Central memory CD8-positive, alpha-beta T cell (primary cell): Measurements from ENCODE around the gene CFAP45.
A peak's percentile ranks its signal among the peaks of the same experiment; 100 is the strongest.

Experiments used
- ATAC-seq: fragments of 150-1000 bp; cut with Tn5 transposase; replicated peaks from 2 replicates; pipeline ENCODE4 v1.10.0; 2022; ENCODE audit warnings: mild to moderate bottlenecking, moderate FRiP score, moderate number of reproducible peaks; ENCODE audit not compliant: poor library complexity, severe bottlenecking; ENCODE audit errors: extremely low read depth
- DNase-seq, 2 donors: peaks; one replicate each; pipeline ENCODE4 v3.0.0; 2021; ENCODE audit warnings: low spot score in 2 of 2
- H3K27ac Mint-ChIP-seq: one replicate; pipeline ENCODE4 v1.8.0; 2022; ENCODE audit warnings: low read depth, mild to moderate bottlenecking, moderate library complexity, mixed read lengths
- H3K27me3 Mint-ChIP-seq: one replicate; pipeline ENCODE4 v1.8.0; 2022; ENCODE audit warnings: mixed read lengths
- H3K36me3 Mint-ChIP-seq: one replicate; pipeline ENCODE4 v1.8.0; 2022; ENCODE audit warnings: mild to moderate bottlenecking, moderate library complexity, mixed read lengths; ENCODE audit not compliant: insufficient read depth
- H3K4me1 Mint-ChIP-seq: one replicate; pipeline ENCODE4 v1.8.0; 2022; ENCODE audit warnings: mixed read lengths
- H3K4me3 Mint-ChIP-seq: one replicate; pipeline ENCODE4 v1.8.0; 2022; ENCODE audit warnings: mild to moderate bottlenecking, moderate library complexity, mixed read lengths
- H3K9me3 Mint-ChIP-seq: one replicate; pipeline ENCODE4 v1.8.0; 2022; ENCODE audit warnings: mixed read lengths

Gene CFAP45

GRCh38 chr1:159900086-159900680 is at the start of gene CFAP45:
TSS of gene CFAP45 (minus strand) at chr1:159900165. CDS start at chr1:159900098, 67 bp downstream.
- Mint-ChIP-seq H3K4me1 (no peaks in the 10 kb centered on the region), H3K27me3 (peaks cover 2% of the 10 kb centered on the region), H3K9me3 (no peaks in the 10 kb centered on the region), H3K4me3 (no peak within 1 kb of the TSS), H3K36me3 (peaks cover 1% of the 10 kb centered on the region), H3K27ac (peak within 1 kb of the TSS; percentile 78)
- DNase-seq (no peak), ATAC-seq (no peak)

- H3K9me3 Mint-ChIP-seq, result no peaks in the 10 kb centered on the region
- H3K27ac Mint-ChIP-seq, result no peak overlapping the region
- ATAC-seq, result no peak
- H3K4me3 Mint-ChIP-seq, result no peak overlapping the region
- peaks cover 11% of the 10 kb centered on the region for H3K4me1 Mint-ChIP-seq
- no peak for DNase-seq
- H3K27me3 Mint-ChIP-seq, result peaks cover 58% of the 10 kb centered on the region
- no peaks in the 10 kb centered on the region for H3K36me3 Mint-ChIP-seq
Measured at GRCh38 chr1:159949123-159949522, 49.2 kb upstream of the CFAP45 start.

- Mint-ChIP-seq H3K9me3 (no peaks in the 10 kb centered on the region), H3K36me3 (no peaks in the 10 kb centered on the region), H3K4me3 (no peak overlapping the region), H3K27ac (no peak overlapping the region), H3K4me1 (peaks cover 11% of the 10 kb centered on the region), H3K27me3 (peaks cover 58% of the 10 kb centered on the region)
- ATAC-seq, result no peak
- no peak for DNase-seq
Measured at GRCh38 chr1:159947942-159948341, 48.0 kb upstream of the CFAP45 start.

- ATAC-seq (no peak), DNase-seq (no peak)
- Mint-ChIP-seq H3K27ac (no peak overlapping the region), H3K9me3 (no peaks in the 10 kb centered on the region), H3K4me3 (peak overlapping the region; percentile 60), H3K4me1 (peaks cover 11% of the 10 kb centered on the region), H3K27me3 (peaks cover 55% of the 10 kb centered on the region), H3K36me3 (no peaks in the 10 kb centered on the region)
Measured at GRCh38 chr1:159946242-159947187, 46.5 kb upstream of the CFAP45 start.

- peaks cover 49% of the 10 kb centered on the region for H3K27me3 Mint-ChIP-seq
- ATAC-seq, result peak; percentile 88
Measured at GRCh38 chr1:159945483-159946241, 45.7 kb upstream of the CFAP45 start, which contains the start of gene IGSF9. TSS of gene IGSF9 (minus strand) at chr1:159945613. CDS start at chr1:159943454, 2,159 bp downstream.

GRCh38 chr1:159944623-159945455 is 44.9 kb upstream of the CFAP45 start:
- H3K4me3 Mint-ChIP-seq, result peak overlapping the region; percentile 60
- peaks cover 50% of the 10 kb centered on the region for H3K27me3 Mint-ChIP-seq
- DNase-seq, result no peak
- no peaks in the 10 kb centered on the region for H3K36me3 Mint-ChIP-seq
- H3K27ac Mint-ChIP-seq, result no peak overlapping the region
- no peaks in the 10 kb centered on the region for H3K9me3 Mint-ChIP-seq
- peaks cover 11% of the 10 kb centered on the region for H3K4me1 Mint-ChIP-seq
- no peak for ATAC-seq

More at GRCh38 chr1:159945483-159946241, 45.7 kb upstream of the CFAP45 start, which contains the start of gene IGSF9:
- Mint-ChIP-seq H3K36me3 (no peaks in the 10 kb centered on the region), H3K4me3 (peak within 1 kb of the TSS; percentile 60), H3K27ac (no peak within 1 kb of the TSS), H3K4me1 (peaks cover 11% of the 10 kb centered on the region), H3K9me3 (no peaks in the 10 kb centered on the region)
- DNase-seq, result peak; percentile 53 to 54

- no peak for ATAC-seq
- H3K4me1 Mint-ChIP-seq, result peaks cover 11% of the 10 kb centered on the region
- H3K27me3 Mint-ChIP-seq, result peaks cover 50% of the 10 kb centered on the region
- H3K36me3 Mint-ChIP-seq, result no peaks in the 10 kb centered on the region
- H3K27ac Mint-ChIP-seq, result no peak overlapping the region
- no peak for DNase-seq
- H3K9me3 Mint-ChIP-seq, result no peaks in the 10 kb centered on the region
- H3K4me3 Mint-ChIP-seq, result no peak overlapping the region
Measured at GRCh38 chr1:159943908-159944622, 44.1 kb upstream of the CFAP45 start.

GRCh38 chr1:159943278-159943640 is 43.3 kb upstream of the CFAP45 start:
- Mint-ChIP-seq H3K27me3 (peaks cover 50% of the 10 kb centered on the region), H3K27ac (no peak overlapping the region), H3K4me1 (peaks cover 11% of the 10 kb centered on the region), H3K4me3 (no peak overlapping the region), H3K36me3 (no peaks in the 10 kb centered on the region), H3K9me3 (no peaks in the 10 kb centered on the region)
- ATAC-seq (no peak), DNase-seq (no peak)

GRCh38 chr1:159942632-159943277 is 42.8 kb upstream of the CFAP45 start:
- DNase-seq (no peak), ATAC-seq (no peak)
- H3K27ac Mint-ChIP-seq, result no peak overlapping the region
- H3K9me3 Mint-ChIP-seq, result no peaks in the 10 kb centered on the region
- H3K4me1 Mint-ChIP-seq, result peaks cover 11% of the 10 kb centered on the region
- no peaks in the 10 kb centered on the region for H3K36me3 Mint-ChIP-seq
- H3K27me3 Mint-ChIP-seq, result peaks cover 50% of the 10 kb centered on the region
- no peak overlapping the region for H3K4me3 Mint-ChIP-seq

- ATAC-seq (no peak), DNase-seq (no peak)
- H3K4me1 Mint-ChIP-seq, result peaks cover 11% of the 10 kb centered on the region
- no peak overlapping the region for H3K4me3 Mint-ChIP-seq
- H3K36me3 Mint-ChIP-seq, result no peaks in the 10 kb centered on the region
- H3K27ac Mint-ChIP-seq, result no peak overlapping the region
- H3K27me3 Mint-ChIP-seq, result peaks cover 50% of the 10 kb centered on the region
- no peaks in the 10 kb centered on the region for H3K9me3 Mint-ChIP-seq
Measured at GRCh38 chr1:159941591-159942560, 41.9 kb upstream of the CFAP45 start.
